GM12865 (cell line): Measurements from ENCODE around the gene MXRA7.

Source experiments
- DNase-seq: peaks from one replicate; pipeline ENCODE4 v3.0.0; 2010; ENCODE audit warnings: low read depth
- H3K4me3 ChIP-seq: 2 replicates; pipeline ENCODE4 v1.5.1; 2011; ENCODE audit warnings: mild to moderate bottlenecking, low read depth, low read length, control low read depth
- TF ChIP-seq, protein P1 (sequence below): IDR thresholded peaks from 2 replicates; pipeline ENCODE4 v1.5.1; 2011; ENCODE audit warnings: low read length, control low read depth, low read depth, inconsistent platforms; ENCODE audit not compliant: insufficient read depth; ENCODE audit errors: missing control alignments

The MXRA7 gene

GRCh38 chr17:76738468-76738850, 27.7 kb upstream of the MXRA7 start:
- DNase-seq, result no peak
- H3K4me3 ChIP-seq, result peak overlapping the region; percentile 87
- TF ChIP-seq, protein P1, sequence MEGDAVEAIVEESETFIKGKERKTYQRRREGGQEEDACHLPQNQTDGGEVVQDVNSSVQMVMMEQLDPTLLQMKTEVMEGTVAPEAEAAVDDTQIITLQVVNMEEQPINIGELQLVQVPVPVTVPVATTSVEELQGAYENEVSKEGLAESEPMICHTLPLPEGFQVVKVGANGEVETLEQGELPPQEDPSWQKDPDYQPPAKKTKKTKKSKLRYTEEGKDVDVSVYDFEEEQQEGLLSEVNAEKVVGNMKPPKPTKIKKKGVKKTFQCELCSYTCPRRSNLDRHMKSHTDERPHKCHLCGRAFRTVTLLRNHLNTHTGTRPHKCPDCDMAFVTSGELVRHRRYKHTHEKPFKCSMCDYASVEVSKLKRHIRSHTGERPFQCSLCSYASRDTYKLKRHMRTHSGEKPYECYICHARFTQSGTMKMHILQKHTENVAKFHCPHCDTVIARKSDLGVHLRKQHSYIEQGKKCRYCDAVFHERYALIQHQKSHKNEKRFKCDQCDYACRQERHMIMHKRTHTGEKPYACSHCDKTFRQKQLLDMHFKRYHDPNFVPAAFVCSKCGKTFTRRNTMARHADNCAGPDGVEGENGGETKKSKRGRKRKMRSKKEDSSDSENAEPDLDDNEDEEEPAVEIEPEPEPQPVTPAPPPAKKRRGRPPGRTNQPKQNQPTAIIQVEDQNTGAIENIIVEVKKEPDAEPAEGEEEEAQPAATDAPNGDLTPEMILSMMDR, result no peak

- TF ChIP-seq, protein P1, result no peak
- peak; percentile 96 for DNase-seq
- H3K4me3 ChIP-seq, result peak within 1 kb of the TSS; percentile 87
These were observed 27.1 kb upstream of the MXRA7 start, which contains the start of gene MFSD11 for GRCh38 chr17:76737676-76738467. Gene MFSD11 (plus strand): TSS chr17:76738119. CDS start chr17:76738353, 234 bp downstream.

- H3K4me3 ChIP-seq, result peak within 1 kb of the TSS; percentile 87
- DNase-seq, result peak; percentile 99
- TF ChIP-seq, protein P1, result no peak
These were observed 26.4 kb upstream of the MXRA7 start, which contains the start of gene SRSF2 for GRCh38 chr17:76737082-76737675. Gene SRSF2 (minus strand): TSS chr17:76737331. CDS start chr17:76737160, 171 bp downstream.

GRCh38 chr17:76736349-76737081, 25.8 kb upstream of the MXRA7 start:
- peak; percentile 72 for DNase-seq
- TF ChIP-seq, protein P1, result no peak

GRCh38 chr17:76735586-76736348, 25.0 kb upstream of the MXRA7 start:
- TF ChIP-seq, protein P1, result no peak
- H3K4me3 ChIP-seq, result peak overlapping the region; percentile 67
- DNase-seq, result no peak

More at GRCh38 chr17:76736349-76737081, 25.8 kb upstream of the MXRA7 start:
- H3K4me3 ChIP-seq, result peak overlapping the region; percentile 67

- peak; percentile 75 for DNase-seq
- H3K4me3 ChIP-seq, result peak overlapping the region; percentile 67
- TF ChIP-seq, protein P1, result no peak
These were observed 24.2 kb upstream of the MXRA7 start for GRCh38 chr17:76735006-76735405.
